Measurements from ENCODE around the gene C1orf216. TPM values are rescaled to one million over a fixed set of nuclear protein-coding genes. Genes with fewer than 3 reads are reported as not detected.
A peak's percentile ranks its signal among the peaks of the same experiment; 100 is the strongest.

The C1orf216 gene, protein sequence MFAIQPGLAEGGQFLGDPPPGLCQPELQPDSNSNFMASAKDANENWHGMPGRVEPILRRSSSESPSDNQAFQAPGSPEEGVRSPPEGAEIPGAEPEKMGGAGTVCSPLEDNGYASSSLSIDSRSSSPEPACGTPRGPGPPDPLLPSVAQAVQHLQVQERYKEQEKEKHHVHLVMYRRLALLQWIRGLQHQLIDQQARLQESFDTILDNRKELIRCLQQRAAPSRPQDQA
- total RNA-seq (2022) (6.6 and 8.1 TPM in 2 replicates), Bru-seq, nascent RNA (percentile 57 among the genes with signal in this experiment), BruChase-seq, experiment 1, labeled RNA remaining after a 2-hour chase (percentile 76 among the genes with signal in this experiment), BruChase-seq, experiment 2, labeled RNA remaining after a 6-hour chase (percentile 71 among the genes with signal in this experiment)
- long read RNA-seq, partial matches to known transcripts = 0 of 5 reads
- long read RNA-seq, other reads (novel, unspliced or antisense) = 1 of 5 reads

DNA sequence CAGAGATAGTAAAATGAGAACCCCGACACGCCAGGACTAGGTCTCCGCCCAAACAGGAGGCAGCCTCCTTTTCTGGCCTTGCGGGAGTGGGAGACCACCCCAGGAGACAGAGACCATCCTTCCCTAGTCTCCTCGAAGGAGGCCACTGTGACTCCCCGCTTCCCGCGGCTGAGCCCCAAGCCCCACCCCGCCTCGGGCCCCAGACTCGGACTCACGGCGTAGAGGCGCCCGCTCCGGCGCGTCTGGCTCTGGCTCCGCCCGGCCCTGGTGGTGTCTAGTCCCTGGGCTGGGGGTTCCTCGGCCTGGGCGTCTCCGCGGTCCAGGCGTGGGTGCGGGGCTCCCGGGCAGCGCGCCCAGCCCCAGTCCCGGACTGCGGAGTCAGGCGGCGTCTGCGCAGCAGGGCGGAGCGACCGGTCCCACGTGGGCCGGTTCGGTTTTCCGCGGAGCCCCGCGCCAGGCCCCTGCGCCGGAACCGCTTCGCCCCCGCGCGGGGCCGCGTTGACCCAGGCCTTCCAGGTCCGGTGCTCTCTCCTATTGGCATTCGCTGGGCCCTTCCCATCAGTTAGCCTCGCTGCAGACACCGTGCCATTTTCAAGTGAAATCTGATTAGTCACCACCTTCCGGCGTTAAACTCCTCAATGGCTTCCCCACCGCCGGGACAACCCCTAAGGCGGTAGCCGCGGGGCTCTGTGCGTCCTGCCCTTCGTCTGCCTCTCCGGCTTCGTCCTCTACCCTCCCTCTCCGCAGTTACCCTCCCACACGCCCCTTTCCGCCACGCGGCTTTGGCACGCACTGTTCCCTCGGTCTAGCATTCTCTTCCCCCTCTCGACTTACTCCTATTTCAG is at the start of gene C1orf216:
C1orf216 (minus strand) TSS at position 393 of the 845 bp plus-strand sequence. CDS start 2,563 bp downstream, outside the sequence.
- TF ChIP-seq, protein P1, sequence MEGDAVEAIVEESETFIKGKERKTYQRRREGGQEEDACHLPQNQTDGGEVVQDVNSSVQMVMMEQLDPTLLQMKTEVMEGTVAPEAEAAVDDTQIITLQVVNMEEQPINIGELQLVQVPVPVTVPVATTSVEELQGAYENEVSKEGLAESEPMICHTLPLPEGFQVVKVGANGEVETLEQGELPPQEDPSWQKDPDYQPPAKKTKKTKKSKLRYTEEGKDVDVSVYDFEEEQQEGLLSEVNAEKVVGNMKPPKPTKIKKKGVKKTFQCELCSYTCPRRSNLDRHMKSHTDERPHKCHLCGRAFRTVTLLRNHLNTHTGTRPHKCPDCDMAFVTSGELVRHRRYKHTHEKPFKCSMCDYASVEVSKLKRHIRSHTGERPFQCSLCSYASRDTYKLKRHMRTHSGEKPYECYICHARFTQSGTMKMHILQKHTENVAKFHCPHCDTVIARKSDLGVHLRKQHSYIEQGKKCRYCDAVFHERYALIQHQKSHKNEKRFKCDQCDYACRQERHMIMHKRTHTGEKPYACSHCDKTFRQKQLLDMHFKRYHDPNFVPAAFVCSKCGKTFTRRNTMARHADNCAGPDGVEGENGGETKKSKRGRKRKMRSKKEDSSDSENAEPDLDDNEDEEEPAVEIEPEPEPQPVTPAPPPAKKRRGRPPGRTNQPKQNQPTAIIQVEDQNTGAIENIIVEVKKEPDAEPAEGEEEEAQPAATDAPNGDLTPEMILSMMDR (IDR thresholded peaks at IDR 0.05; ENCODE audit: insufficient read depth in 1 of 2, low read depth in 1 of 2, low read length in 1 of 2, severe bottlenecking in 1 of 2, unreplicated experiment in 1 of 2) = no peak
- H3K36me3 ChIP-seq (ENCODE audit: control insufficient read depth, insufficient read depth, low read length) = no peaks in the 10 kb centered on the region; the same call in 1 of the 2 replicates
- peak within 1 kb of the TSS; percentile 97 for H3K4me3 Mint-ChIP-seq (ENCODE audit: unreplicated experiment)
- no peaks in the 10 kb centered on the region for H3K27me3 ChIP-seq (replicated peaks; ENCODE audit: control insufficient read depth, insufficient read depth, low read length)
- no peaks in the 10 kb centered on the region for H3K9me3 Mint-ChIP-seq (ENCODE audit: unreplicated experiment)
- CTCF ChIA-PET = no interaction called here
- intact Hi-C loops (cut with micrococcal nuclease; ENCODE audit: unreplicated experiment) = loop anchor here (5.0 kb wide), 1 partner anchor 76 kb away; the partner anchor contains the start of gene PSMB2
- no peaks in the 10 kb centered on the region for H3K9me3 ChIP-seq
- H3K36me3 Mint-ChIP-seq (ENCODE audit: insufficient read depth, unreplicated experiment) = peaks cover 18% of the 10 kb centered on the region
- peaks cover 28% of the 10 kb centered on the region for H3K4me1 Mint-ChIP-seq (ENCODE audit: low read depth, unreplicated experiment)
- DNase-seq = peak; percentile 46 to 60
- POLR2A ChIA-PET = no interaction called here
- BruUV-seq (replicated peaks) = no TSS peak
- H3K27ac Mint-ChIP-seq (ENCODE audit: unreplicated experiment) = peak within 1 kb of the TSS; percentile 97
- H3K4me1 ChIP-seq = no peaks in the 10 kb centered on the region; the same call in 1 of the 2 replicates
- peak within 1 kb of the TSS; percentile 65 for H3K4me3 ChIP-seq (ENCODE audit: low read depth, low read length)
- H3K27me3 Mint-ChIP-seq (ENCODE audit: insufficient read depth, unreplicated experiment) = no peaks in the 10 kb centered on the region

DNA sequence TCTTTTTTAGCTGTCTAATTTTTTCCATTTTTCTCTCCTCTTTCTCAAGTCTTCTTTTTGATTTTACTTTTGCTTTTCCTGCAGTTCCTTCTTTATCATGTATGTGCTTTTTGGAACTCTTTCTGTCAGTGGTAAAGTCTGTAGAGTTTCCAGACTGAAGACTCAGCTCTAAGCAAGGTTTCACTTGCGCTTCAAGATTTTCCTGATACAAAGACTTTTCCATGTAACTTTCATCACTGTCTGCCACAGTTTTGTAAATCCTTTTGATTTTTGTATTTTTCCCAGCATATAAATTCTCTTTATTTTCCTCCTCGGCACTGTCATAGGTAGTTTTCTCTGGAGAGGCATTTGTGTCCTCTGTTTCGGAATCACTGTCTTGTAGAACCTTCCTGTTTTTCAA is 45.6 kb upstream of the C1orf216 start:
- TF ChIP-seq, protein P1 (IDR thresholded peaks at IDR 0.05; ENCODE audit: insufficient read depth in 1 of 2, low read depth in 1 of 2, low read length in 1 of 2, severe bottlenecking in 1 of 2, unreplicated experiment in 1 of 2) = no peak
- Histone ChIP-seq H3K4me1 (no peaks in the 10 kb centered on the region), H3K27me3 (replicated peaks; ENCODE audit: control insufficient read depth, insufficient read depth, low read length) (no peaks in the 10 kb centered on the region), H3K4me3 (ENCODE audit: low read depth, low read length) (no peak overlapping the region), H3K36me3 (ENCODE audit: control insufficient read depth, insufficient read depth, low read length) (no peaks in the 10 kb centered on the region), H3K9me3 (no peaks in the 10 kb centered on the region)
- POLR2A ChIA-PET = no interaction called here
- Mint-ChIP-seq H3K4me1 (ENCODE audit: low read depth, unreplicated experiment) (no peaks in the 10 kb centered on the region), H3K9me3 (ENCODE audit: unreplicated experiment) (no peaks in the 10 kb centered on the region), H3K27me3 (ENCODE audit: insufficient read depth, unreplicated experiment) (no peaks in the 10 kb centered on the region), H3K4me3 (ENCODE audit: unreplicated experiment) (no peak overlapping the region), H3K36me3 (ENCODE audit: insufficient read depth, unreplicated experiment) (peaks cover 34% of the 10 kb centered on the region), H3K27ac (ENCODE audit: unreplicated experiment) (no peak overlapping the region)
- intact Hi-C loops (cut with micrococcal nuclease; ENCODE audit: unreplicated experiment) = no loop called here
- CTCF ChIA-PET = no interaction called here
- DNase-seq = no peak
- no TSS peak for BruUV-seq (replicated peaks)

DNA sequence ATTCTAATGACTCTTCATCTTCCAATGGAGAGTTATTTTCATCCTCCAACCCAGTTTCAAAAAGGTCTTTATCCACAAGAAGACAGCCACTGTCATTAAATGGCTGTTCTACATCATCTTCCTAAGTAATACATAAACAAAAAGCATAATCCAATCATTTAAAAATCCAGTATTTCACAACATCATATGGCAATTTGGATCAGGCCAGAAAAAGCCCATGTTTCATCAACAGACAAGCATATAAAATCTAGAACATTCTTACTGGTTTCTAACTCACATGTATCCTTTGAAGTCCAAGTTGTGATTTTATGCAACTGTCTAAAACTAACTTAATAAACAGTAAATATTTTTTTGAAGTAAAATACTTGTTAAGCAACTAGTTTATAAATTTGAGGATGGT is 44.5 kb upstream of the C1orf216 start:
- Mint-ChIP-seq H3K4me1 (ENCODE audit: low read depth, unreplicated experiment) (no peaks in the 10 kb centered on the region), H3K36me3 (ENCODE audit: insufficient read depth, unreplicated experiment) (peaks cover 32% of the 10 kb centered on the region), H3K9me3 (ENCODE audit: unreplicated experiment) (no peaks in the 10 kb centered on the region), H3K27ac (ENCODE audit: unreplicated experiment) (no peak overlapping the region), H3K4me3 (ENCODE audit: unreplicated experiment) (no peak overlapping the region), H3K27me3 (ENCODE audit: insufficient read depth, unreplicated experiment) (no peaks in the 10 kb centered on the region)
- Histone ChIP-seq H3K9me3 (no peaks in the 10 kb centered on the region), H3K4me3 (ENCODE audit: low read depth, low read length) (no peak overlapping the region), H3K36me3 (ENCODE audit: control insufficient read depth, insufficient read depth, low read length) (no peaks in the 10 kb centered on the region), H3K4me1 (no peaks in the 10 kb centered on the region), H3K27me3 (replicated peaks; ENCODE audit: control insufficient read depth, insufficient read depth, low read length) (no peaks in the 10 kb centered on the region)
- ChIA-PET POLR2A (no interaction called here), CTCF (no interaction called here)
- BruUV-seq (replicated peaks) = no TSS peak
- intact Hi-C loops (cut with micrococcal nuclease; ENCODE audit: unreplicated experiment) = no loop called here
- DNase-seq = no peak
- TF ChIP-seq, protein P1 (IDR thresholded peaks at IDR 0.05; ENCODE audit: insufficient read depth in 1 of 2, low read depth in 1 of 2, low read length in 1 of 2, severe bottlenecking in 1 of 2, unreplicated experiment in 1 of 2) = no peak
